Transverse colon (tissue), 4 donors: Measurements from ENCODE around the gene ZIC2.

Experiments
- EP300 ChIP-seq: sonication (generic); formaldehyde crosslinking; IDR thresholded peaks from one replicate; pipeline ENCODE4 v1.6.1; 2017; ENCODE audit warnings: antibody characterized with exemption, low read depth
- POLR2A ChIP-seq: fragments of 450-650 bp; IDR thresholded peaks from one replicate; pipeline ENCODE4 v1.6.1; 2016; ENCODE audit warnings: antibody characterized with exemption, mild to moderate bottlenecking, moderate library complexity
- POLR2AphosphoS5 ChIP-seq, 3 donors: sonication (generic); formaldehyde crosslinking; IDR thresholded peaks; one replicate each; pipeline ENCODE4 v1.6.1; 2016; ENCODE audit warnings: antibody characterized with exemption in 3 of 3
- TF ChIP-seq, protein P1 (sequence below), 5 experiments: fragments of 200-600 bp in 3 of 5; fragments of 450-650 bp in 2 of 5; sonication (generic) in 3 of 5; IDR thresholded peaks; 1 replicate in 2 of 5; 2 replicates in 3 of 5; pipeline ENCODE4 v1.5.1; 2016 to 2017; ENCODE audit warnings: antibody characterized with exemption in 5 of 5, inconsistent platforms in 3 of 5, mild to moderate bottlenecking in 2 of 5, moderate library complexity in 1 of 5

DNA sequence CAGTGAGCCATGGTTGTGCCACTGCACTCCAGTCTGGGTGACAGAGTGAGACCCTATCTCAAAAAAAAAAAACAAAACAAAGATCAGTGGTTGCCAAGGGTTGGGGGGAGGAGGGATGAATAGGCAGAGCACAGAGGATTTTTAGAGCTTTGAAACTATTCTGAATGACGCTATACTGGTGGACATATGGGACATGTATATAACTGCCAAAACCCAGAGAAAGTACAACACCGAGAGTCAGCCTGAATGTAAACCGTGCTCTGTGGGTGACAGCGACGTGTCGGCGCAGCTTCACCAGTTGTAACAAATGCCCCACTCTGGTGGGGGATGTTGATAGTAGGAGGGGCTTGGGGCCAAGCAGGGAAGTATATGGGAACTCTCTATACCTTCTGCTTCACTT, 42.9 kb upstream of the ZIC2 start:
- TF ChIP-seq, protein P1, sequence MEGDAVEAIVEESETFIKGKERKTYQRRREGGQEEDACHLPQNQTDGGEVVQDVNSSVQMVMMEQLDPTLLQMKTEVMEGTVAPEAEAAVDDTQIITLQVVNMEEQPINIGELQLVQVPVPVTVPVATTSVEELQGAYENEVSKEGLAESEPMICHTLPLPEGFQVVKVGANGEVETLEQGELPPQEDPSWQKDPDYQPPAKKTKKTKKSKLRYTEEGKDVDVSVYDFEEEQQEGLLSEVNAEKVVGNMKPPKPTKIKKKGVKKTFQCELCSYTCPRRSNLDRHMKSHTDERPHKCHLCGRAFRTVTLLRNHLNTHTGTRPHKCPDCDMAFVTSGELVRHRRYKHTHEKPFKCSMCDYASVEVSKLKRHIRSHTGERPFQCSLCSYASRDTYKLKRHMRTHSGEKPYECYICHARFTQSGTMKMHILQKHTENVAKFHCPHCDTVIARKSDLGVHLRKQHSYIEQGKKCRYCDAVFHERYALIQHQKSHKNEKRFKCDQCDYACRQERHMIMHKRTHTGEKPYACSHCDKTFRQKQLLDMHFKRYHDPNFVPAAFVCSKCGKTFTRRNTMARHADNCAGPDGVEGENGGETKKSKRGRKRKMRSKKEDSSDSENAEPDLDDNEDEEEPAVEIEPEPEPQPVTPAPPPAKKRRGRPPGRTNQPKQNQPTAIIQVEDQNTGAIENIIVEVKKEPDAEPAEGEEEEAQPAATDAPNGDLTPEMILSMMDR (IDR thresholded peaks at IDR 0.05): no peak
- TF ChIP-seq POLR2A (no peak), POLR2AphosphoS5 (IDR thresholded peaks at IDR 0.05) (no peak), EP300 (no peak)
